HK-2 (cell line): ENCODE data around the gene PRR29.
"Not testable (repeated sequence)": the region's sequence is repeated elsewhere in the genome, so short reads cannot be mapped to it uniquely, and the experiment has no call there.

Source experiments
- DNase-seq: peaks from one replicate; pipeline ENCODE4 v3.0.0-alpha.2; 2018; ENCODE audit not compliant: unreplicated experiment

PRR29 gene

GRCh38 chr17:63997341-63998048, 656 bp upstream of the PRR29 start:
- no peak for DNase-seq

GRCh38 chr17:63998721-63999679, 849 bp downstream of the PRR29 start:
- DNase-seq: no peak

- DNase-seq: no peak
Observed at GRCh38 chr17:63999680-64000531, 1.8 kb downstream of the PRR29 start.

GRCh38 chr17:64001091-64001579, 3.0 kb downstream of the PRR29 start:
- DNase-seq: no peak

- no peak for DNase-seq
Observed at GRCh38 chr17:64001763-64002529, 3.8 kb downstream of the PRR29 start.

GRCh38 chr17:64002658-64003525, 4.7 kb downstream of the PRR29 start:
- DNase-seq: no peak

- no peak for DNase-seq
Observed at GRCh38 chr17:64003526-64004121, 5.5 kb downstream of the PRR29 start.

GRCh38 chr17:64004218-64004770, 6.1 kb downstream of the PRR29 start:
- DNase-seq: no peak

GRCh38 chr17:64004903-64005733, 7.0 kb downstream of the PRR29 start:
- no peak for DNase-seq

- no peak for DNase-seq
Observed at GRCh38 chr17:64005734-64006167, 7.6 kb downstream of the PRR29 start.

GRCh38 chr17:64006361-64007088, 8.4 kb downstream of the PRR29 start:
- DNase-seq: no peak

- DNase-seq: not testable (repeated sequence)
Observed at GRCh38 chr17:64007089-64007837, 9.1 kb downstream of the PRR29 start.

GRCh38 chr17:64007838-64008282, 9.7 kb downstream of the PRR29 start:
- no peak for DNase-seq

GRCh38 chr17:64008346-64008745, 10.2 kb downstream of the PRR29 start:
- DNase-seq: no peak

- DNase-seq: no peak
Observed at GRCh38 chr17:64008830-64009229, 10.7 kb downstream of the PRR29 start.

GRCh38 chr17:64009571-64010402, 11.6 kb downstream of the PRR29 start:
- DNase-seq: no peak
